ENCODE data around the gene GGT1.
A peak's percentile ranks its signal among the peaks of the same experiment; 100 is the strongest.
"Not testable (repeated sequence)": the region's sequence is repeated elsewhere in the genome, so short reads cannot be mapped to it uniquely, and the experiment has no call there.

Gene GGT1

GRCh38 chr22:24599958-24600715, 2.9 kb upstream of the GGT1 start:
- not testable (repeated sequence) for DNase-seq (ENCODE audit: low spot score)

- DNase-seq (ENCODE audit: low spot score): no peak
Observed at GRCh38 chr22:24601217-24602104, 1.5 kb upstream of the GGT1 start.

DNA sequence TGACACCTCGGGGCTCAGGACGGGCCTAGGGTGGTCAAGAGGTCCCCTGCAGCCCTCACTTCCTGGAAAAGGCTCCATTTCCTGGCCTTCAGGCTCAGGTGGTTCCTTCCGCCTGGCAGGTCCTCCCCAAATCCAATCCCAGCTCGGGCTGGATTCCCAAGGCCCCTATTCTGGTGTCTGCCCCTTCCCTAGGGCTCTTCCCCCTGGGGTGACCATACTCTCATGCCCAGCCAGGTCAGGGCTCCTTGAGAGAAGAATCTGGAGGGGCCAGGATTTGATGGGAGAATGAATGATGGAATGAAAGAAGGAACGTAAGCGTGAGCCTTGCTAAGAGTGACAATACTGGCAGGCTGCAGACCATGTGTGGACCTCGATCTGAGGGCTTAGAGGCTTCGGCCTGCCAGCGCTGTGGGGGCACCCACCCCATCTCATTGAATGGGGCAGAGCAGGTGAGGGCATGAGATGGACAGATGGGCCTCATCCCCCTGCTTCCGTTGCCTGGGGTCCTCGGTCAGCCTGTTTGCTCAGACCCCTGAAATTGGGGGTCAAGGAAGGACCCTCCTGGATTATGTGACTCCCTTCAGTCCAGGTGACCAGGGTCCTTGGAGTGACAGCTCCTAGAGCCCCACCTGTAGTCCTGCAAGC, 766 bp upstream of the GGT1 start:
- not testable (repeated sequence) for DNase-seq (ENCODE audit: low spot score)

GRCh38 chr22:24603770-24604629, 1.0 kb downstream of the GGT1 start:
- not testable (repeated sequence) for DNase-seq (ENCODE audit: low spot score)

GRCh38 chr22:24606340-24606739, 3.3 kb downstream of the GGT1 start:
- DNase-seq (ENCODE audit: low spot score): not testable (repeated sequence)

GRCh38 chr22:24607429-24607983, 4.5 kb downstream of the GGT1 start:
- not testable (repeated sequence) for DNase-seq (ENCODE audit: low spot score)

DNA sequence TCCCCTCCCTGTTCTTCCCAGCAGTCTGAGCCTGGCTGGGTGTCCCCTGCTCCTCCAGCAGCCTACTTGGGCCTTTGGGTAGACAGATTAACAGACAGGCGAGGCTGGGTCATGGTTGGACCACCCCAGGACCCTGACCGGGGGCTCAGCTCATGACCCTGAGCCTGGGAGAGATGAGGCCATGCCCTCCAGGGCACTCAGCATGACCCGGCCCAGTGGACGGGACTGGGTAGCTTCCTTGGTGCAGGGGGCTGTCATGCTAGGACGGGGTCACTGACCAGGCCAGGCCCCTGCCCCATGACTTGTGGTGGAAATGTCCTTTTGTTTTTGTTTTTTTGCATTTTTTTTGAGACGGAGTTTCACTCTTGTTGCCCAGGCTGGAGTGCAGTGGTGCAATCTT, 5.3 kb downstream of the GGT1 start:
- DNase-seq (ENCODE audit: low spot score): not testable (repeated sequence)

DNA sequence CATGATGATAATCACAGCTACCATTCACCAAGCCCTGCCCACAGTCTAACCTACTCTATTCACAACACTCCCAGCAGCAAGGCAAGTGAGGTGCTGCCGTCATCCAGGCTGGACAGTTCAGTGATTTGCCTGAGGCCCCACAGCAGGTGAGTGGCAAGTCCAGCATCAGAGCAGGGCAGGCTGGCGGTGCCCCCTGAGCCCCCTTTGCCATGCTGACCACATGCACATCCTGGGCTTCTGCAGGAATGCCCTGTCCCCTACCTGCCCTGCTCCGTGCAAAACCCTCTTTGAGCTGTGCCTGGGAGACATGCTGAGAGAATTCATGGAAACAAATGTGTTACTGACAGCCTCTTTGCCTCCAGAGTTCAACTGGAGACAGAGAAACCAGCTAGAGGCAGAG, 6.9 kb downstream of the GGT1 start:
- DNase-seq (ENCODE audit: low spot score): not testable (repeated sequence)

- not testable (repeated sequence) for DNase-seq (ENCODE audit: low spot score)
Observed at GRCh38 chr22:24614794-24615193, 11.8 kb downstream of the GGT1 start.

DNA sequence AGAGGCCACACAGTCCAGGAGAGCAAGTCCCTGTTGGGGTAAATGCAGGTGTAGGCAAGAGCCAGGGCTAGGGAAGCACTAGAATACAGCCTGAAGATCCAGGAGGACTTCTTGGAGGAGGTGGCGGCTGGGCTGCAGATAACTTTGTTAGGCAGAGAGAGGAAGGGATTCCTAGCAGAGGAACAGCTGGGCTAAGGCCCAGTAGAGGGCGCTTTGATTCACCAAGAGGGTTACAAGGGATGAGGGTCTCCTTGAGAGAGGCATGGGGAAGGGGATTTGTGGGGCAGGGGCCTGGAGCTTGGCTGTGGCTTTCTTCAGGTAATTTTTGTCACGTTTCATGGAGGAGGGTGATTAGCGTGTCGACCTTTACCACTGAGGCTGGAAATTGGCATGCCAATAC, 18.3 kb downstream of the GGT1 start:
- not testable (repeated sequence) for DNase-seq (ENCODE audit: low spot score)

DNA sequence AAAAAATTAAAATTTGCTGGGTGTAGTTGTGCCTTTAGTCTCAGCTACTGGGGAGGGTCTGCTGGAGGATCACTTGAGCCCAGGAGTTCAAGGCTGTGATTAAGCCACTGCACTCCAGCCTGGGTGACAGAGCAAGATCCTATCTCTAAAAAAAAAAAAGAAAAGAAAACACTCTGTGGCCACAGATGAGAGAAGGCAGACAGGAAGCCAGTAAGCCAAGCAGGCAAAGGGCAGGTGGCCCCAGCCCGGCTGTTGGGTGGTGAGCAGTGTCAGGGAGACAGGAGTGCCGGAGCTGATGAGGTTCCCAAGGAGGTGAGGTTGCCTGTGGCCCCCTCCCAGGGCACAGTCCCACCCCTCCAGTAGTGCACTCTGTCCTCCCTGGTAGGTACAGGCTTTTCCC, 19.6 kb downstream of the GGT1 start:
- peak; percentile 1 for DNase-seq (ENCODE audit: low spot score)

GRCh38 chr22:24627911-24628310, 24.9 kb downstream of the GGT1 start:
- DNase-seq (ENCODE audit: low spot score): not testable (repeated sequence)

- not testable (repeated sequence) for DNase-seq (ENCODE audit: low spot score)
Observed at GRCh38 chr22:24629069-24629468, 26.1 kb downstream of the GGT1 start.

GRCh38 chr22:24630812-24631427, 27.9 kb downstream of the GGT1 start:
- not testable (repeated sequence) for DNase-seq (ENCODE audit: low spot score)

GRCh38 chr22:24631430-24632122, 28.6 kb downstream of the GGT1 start:
- DNase-seq (ENCODE audit: low spot score): not testable (repeated sequence)

- not testable (repeated sequence) for DNase-seq (ENCODE audit: low spot score)
Observed at GRCh38 chr22:24632642-24633041, 29.6 kb downstream of the GGT1 start.

DNA sequence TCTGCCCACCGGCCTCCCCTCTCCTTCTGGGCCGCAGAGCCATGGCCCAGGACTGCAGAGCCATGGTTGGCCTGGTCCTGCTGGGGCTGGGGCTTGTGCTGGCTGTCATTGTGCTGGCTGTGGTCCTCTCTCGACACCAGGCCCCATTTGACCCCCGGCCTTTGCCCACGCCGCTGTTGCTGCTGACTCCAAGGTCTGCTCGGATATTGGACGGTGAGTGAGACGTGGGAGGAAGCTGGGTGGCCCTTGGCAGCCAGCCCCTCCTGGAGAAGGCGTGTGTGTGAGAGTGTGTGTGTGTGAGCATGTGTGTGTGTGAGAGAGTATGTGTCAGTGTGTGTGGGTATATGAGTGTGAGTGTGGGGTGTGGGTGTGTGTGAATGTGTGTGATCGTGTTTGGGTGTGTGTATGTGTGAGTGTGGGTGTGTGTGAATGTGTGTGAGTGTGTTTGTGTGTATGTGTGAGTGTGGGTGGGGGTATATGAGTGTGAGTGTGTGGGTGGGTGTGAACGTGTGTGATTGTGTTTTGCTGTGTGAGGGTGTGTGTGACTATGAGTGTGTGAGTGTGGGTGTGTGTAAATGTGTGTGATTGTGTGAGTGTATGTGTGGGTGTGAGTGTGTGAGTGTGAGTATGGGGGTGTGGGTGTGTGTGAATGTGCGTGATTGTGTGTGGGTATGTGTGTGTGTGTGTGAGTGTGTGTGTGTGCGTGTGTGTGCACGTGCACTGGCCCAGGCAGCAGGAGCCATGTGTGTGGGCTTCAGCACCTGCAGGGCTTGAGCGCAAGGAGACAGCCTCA, 30.4 kb downstream of the GGT1 start:
- DNase-seq (ENCODE audit: low spot score): not testable (repeated sequence)

- DNase-seq (ENCODE audit: low spot score): not testable (repeated sequence)
Observed at GRCh38 chr22:24634776-24635389, 31.9 kb downstream of the GGT1 start.

DNA sequence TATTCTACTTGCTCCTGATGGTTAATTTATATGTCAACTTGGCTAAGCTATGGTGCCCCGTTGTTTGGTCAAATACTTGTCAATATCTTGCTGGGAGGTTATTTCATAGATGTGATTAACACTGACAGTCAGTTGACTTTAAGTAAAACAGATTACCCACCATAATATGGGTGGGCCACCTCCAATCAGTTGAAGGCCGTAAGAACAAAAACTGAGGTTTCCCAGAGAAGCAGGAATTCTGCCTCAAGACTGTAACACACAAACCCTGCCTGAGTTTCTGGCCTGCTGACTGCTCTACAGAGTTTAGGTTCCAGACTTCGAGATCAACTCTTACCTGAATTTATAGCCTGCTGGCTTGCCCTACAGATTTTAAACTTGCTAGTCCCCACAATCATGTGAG, 33.5 kb downstream of the GGT1 start:
- DNase-seq (ENCODE audit: low spot score): not testable (repeated sequence)
